Loucy (cell line): ENCODE results near the gene CHRD.

Source experiments
- CTCF ChIP-seq: fragments of 200-600 bp; sonication (generic); conservative IDR thresholded peaks from 2 replicates; pipeline ENCODE4 v1.5.1; 2014; ENCODE audit warnings: mild to moderate bottlenecking, antibody characterized with exemption, low read length
- EZH2phosphoT487 ChIP-seq: fragments of 200-600 bp; IDR thresholded peaks from 2 replicates; pipeline ENCODE4 v1.6.1; 2018; ENCODE audit warnings: antibody characterized with exemption, mild to moderate bottlenecking, moderate library complexity, borderline replicate concordance

GRCh38 chr3:184345317-184346144, 34.3 kb upstream of the CHRD start:
- TF ChIP-seq CTCF (peak; percentile 58), EZH2phosphoT487 (no peak)
